Activated T-helper 17 cell treated with anti-CD3 and anti-CD28 coated beads, Interleukin-2, amount 50 U/mL, for 72 hours (primary cell): Measurements from ENCODE around the gene SCARF2. TPM values are rescaled to one million over a fixed set of nuclear protein-coding genes. Genes with fewer than 3 reads are reported as not detected.
"Not testable (repeated sequence)": the region's sequence is repeated elsewhere in the genome, so short reads cannot be mapped to it uniquely, and the experiment has no call there.

Source experiments
- ATAC-seq: fragments of 150-1000 bp; cut with Tn5 transposase; replicated peaks from 2 replicates; pipeline ENCODE4 v1.10.0; 2021; ENCODE audit warnings: mild to moderate bottlenecking, moderate library complexity
- H3K27ac Mint-ChIP-seq: one replicate; pipeline ENCODE4 v1.8.0; 2022; ENCODE audit warnings: mixed read lengths
- H3K27me3 Mint-ChIP-seq: one replicate; pipeline ENCODE4 v1.8.0; 2022; ENCODE audit warnings: mixed read lengths
- H3K36me3 Mint-ChIP-seq: one replicate; pipeline ENCODE4 v1.8.0; 2022; ENCODE audit warnings: low read depth, mild to moderate bottlenecking, mixed read lengths
- H3K4me1 Mint-ChIP-seq: one replicate; pipeline ENCODE4 v1.8.0; 2022; ENCODE audit warnings: mixed read lengths
- H3K4me3 Mint-ChIP-seq: one replicate; pipeline ENCODE4 v1.8.0; 2022; ENCODE audit warnings: mild to moderate bottlenecking, mixed read lengths
- H3K9me3 Mint-ChIP-seq: one replicate; pipeline ENCODE4 v1.8.0; 2022; ENCODE audit warnings: mixed read lengths
- total RNA-seq, 2 donors: library from RNA; stranded (reverse); gene quantifications; one replicate each; pipeline ENCODE4 v1.2.3, GENCODE V29; 2022

The SCARF2 gene
- total RNA-seq, 2 donors from 2014 or later, result 0.43 to 1.5 TPM

DNA sequence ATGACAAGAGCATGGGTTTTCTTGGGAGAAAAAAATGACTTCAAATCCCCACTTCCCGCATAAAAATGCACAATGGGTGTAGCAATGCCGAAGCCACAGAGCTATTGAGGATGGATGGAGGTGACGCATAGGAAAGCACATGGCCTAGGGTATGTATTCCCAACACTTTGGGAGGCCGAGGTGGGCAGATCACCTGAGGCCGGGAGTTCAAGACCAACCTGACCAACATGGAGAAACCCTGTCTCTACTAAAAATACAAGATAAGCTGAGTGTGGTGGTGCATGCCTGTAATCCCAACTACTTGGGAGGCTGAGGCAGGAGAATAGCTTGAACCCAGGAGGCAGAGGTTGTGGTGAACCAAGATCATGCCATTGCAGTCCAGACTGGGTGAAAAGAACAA, 58.9 kb downstream of the SCARF2 start:
- not testable (repeated sequence) for H3K4me3 Mint-ChIP-seq, H3K27ac Mint-ChIP-seq, H3K27me3 Mint-ChIP-seq, H3K4me1 Mint-ChIP-seq, H3K36me3 Mint-ChIP-seq, ATAC-seq, H3K9me3 Mint-ChIP-seq

- no peak for ATAC-seq
- H3K9me3 Mint-ChIP-seq, result no peaks in the 10 kb centered on the region
- H3K4me1 Mint-ChIP-seq, result no peaks in the 10 kb centered on the region
- H3K36me3 Mint-ChIP-seq, result no peaks in the 10 kb centered on the region
- H3K27ac Mint-ChIP-seq, result no peak overlapping the region
- H3K27me3 Mint-ChIP-seq, result no peaks in the 10 kb centered on the region
- no peak overlapping the region for H3K4me3 Mint-ChIP-seq
Observed at GRCh38 chr22:20378110-20378509, 59.5 kb downstream of the SCARF2 start.

DNA sequence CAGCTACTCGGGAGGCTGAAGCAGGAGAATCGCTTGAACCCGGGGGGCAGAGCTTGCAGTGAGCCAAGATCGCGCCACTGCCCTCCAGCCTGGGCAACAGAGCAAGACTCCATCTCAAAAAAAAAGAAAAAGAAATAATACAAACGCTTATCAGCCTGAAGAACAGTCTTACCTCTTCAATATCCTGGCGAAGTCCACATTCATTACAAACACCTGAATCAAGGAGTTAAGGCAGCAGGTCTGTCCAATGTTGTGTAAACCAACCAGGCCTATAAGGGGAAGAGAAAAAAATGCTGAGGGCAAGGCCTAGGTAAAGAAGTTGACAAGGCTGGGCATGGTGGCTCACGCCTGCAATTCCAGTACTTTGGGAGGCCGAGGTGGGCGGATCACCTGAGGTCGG, 60.6 kb downstream of the SCARF2 start:
- H3K9me3 Mint-ChIP-seq, H3K4me1 Mint-ChIP-seq, H3K4me3 Mint-ChIP-seq, H3K36me3 Mint-ChIP-seq, H3K27ac Mint-ChIP-seq, H3K27me3 Mint-ChIP-seq, ATAC-seq: not testable (repeated sequence)

DNA sequence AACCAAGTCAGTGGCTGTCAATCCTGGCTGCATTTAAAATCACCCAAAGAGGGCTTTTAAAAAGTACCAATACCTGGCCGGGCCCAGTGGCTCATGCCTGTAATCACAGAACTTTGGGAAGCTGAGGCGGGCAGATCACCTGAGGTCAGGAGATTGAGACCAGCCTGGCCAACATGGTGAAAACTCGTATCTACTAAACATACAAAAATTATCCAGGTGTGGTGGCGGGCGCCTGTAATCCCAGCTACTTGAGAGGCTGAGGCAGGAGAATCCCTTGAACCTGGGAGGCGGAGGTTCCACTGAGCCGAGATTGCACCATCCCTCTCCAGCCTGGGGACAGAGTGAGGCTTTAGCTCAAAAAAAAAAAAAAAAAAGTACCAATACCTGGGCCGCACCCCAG, 61.3 kb downstream of the SCARF2 start:
- not testable (repeated sequence) for H3K27ac Mint-ChIP-seq, H3K4me3 Mint-ChIP-seq, ATAC-seq, H3K27me3 Mint-ChIP-seq, H3K9me3 Mint-ChIP-seq, H3K36me3 Mint-ChIP-seq, H3K4me1 Mint-ChIP-seq

Other genes starting within 250 kb of the SCARF2 start
- 1 to 10 TPM; 1.4 to 2.6 TPM for gene RTN4R, start 169.5 kb downstream of the SCARF2 start, total RNA-seq
- 10 to 100 TPM; 20.5 to 29.2 TPM for gene DGCR6L, start 117.8 kb downstream of the SCARF2 start, total RNA-seq
- 10 to 100 TPM in 1 of 2 donors, 1 to 10 TPM in 1; 6.4 to 10.0 TPM for gene ZNF74, start 43.7 kb downstream of the SCARF2 start, total RNA-seq
- gene KLHL22, start 58.0 kb upstream of the SCARF2 start, total RNA-seq, result 10 to 100 TPM; 19.3 to 22.4 TPM
- gene MED15, start 69.8 kb upstream of the SCARF2 start, total RNA-seq, result 100 to 1,000 TPM; 115 to 118 TPM